HepG2 (cell line): ENCODE data around the gene AMBRA1. TPM values are rescaled to one million over a fixed set of nuclear protein-coding genes. Genes with fewer than 3 reads are reported as not detected.

Experiments
- ATAC-seq: fragments of 200-7000 bp; cut with Tn5 transposase; 3 replicates; pipeline ENCODE4 v1.9.1; 2020; ENCODE audit warnings: mild to moderate bottlenecking, moderate library complexity
- BruUV-seq: library from RNA; stranded (reverse); fragments of 400-500 nt; replicated peaks from 2 replicates; lab custom pipeline; 2021; lab: Mats Ljungman, UMichigan
- CTCF ChIA-PET: fragments of 300-600 bp; formaldehyde crosslinking; extraction: SDS; loops from one replicate; lab custom pipeline; 2021; ENCODE audit warnings: low total read pairs, inconsistent platforms, low intra/inter-chr PET ratio; lab: Yijun Ruan, JAX
- POLR2A ChIA-PET: fragments of 350-600 bp; sonication (Branson Sonifier 250); formaldehyde crosslinking; loops from one replicate; lab custom pipeline; 2020; ENCODE audit warnings: antibody characterized with exemption, inconsistent platforms; lab: Yijun Ruan, JAX
- DNase-seq: peaks from one replicate; pipeline ENCODE4 v3.0.0-alpha.2; 2015; ENCODE audit warnings: low spot score
- FAIRE-seq: peaks from 3 replicates; lab custom pipeline; 2011; peaks lifted over from hg19 to GRCh38; lab: Jason Lieb, UNC
- H2AFZ ChIP-seq: one replicate; pipeline ENCODE4 v1.6.1; 2011; ENCODE audit warnings: low read length, inconsistent platforms
- H3K27ac ChIP-seq: fragments of 300-600 bp; 3 replicates; pipeline ENCODE4 v1.8.0; 2011; ENCODE audit warnings: mixed run types, mild to moderate bottlenecking, mixed read lengths, low read length, inconsistent platforms; ENCODE audit not compliant: insufficient read depth; ENCODE audit errors: extremely low read length
- H3K27me3 ChIP-seq, 2 experiments: fragments of 200-600 bp in 1 of 2; 2 replicates in 1 of 2; 3 replicates in 1 of 2; pipeline versions ENCODE4 v1.6.0 to v1.8.0; 2011; ENCODE audit warnings: low read length in 2 of 2, mild to moderate bottlenecking in 2 of 2, moderate library complexity in 2 of 2, inconsistent platforms in 1 of 2; ENCODE audit not compliant: insufficient read depth in 2 of 2, control insufficient read depth in 1 of 2
- H3K36me3 ChIP-seq, 2 experiments: fragments of 200-600 bp in 1 of 2; replicated peaks in 1 of 2; 2 replicates in 1 of 2; 3 replicates in 1 of 2; pipeline versions ENCODE4 v1.5.1 to v1.8.0; 2011; ENCODE audit warnings: low read length in 2 of 2, inconsistent platforms in 1 of 2; ENCODE audit not compliant: insufficient read depth in 2 of 2, control insufficient read depth in 1 of 2
- H3K4me1 ChIP-seq: 2 replicates; pipeline ENCODE4 v1.5.1; 2012; ENCODE audit warnings: low read length, inconsistent platforms; ENCODE audit not compliant: insufficient read depth
- H3K4me2 ChIP-seq: 2 replicates; pipeline ENCODE4 v1.6.0; 2011; ENCODE audit warnings: low read depth, low read length, inconsistent platforms
- H3K4me3 ChIP-seq, 3 experiments: fragments of 200-600 bp in 1 of 3; sonication (generic), shearing (Covaris generic) in 1 of 3; replicated peaks in 1 of 3; 2 replicates each; pipeline ENCODE4 v1.5.1; 2011 to 2016; ENCODE audit warnings: low read length in 3 of 3, inconsistent platforms in 2 of 3, low read depth in 2 of 3, mild to moderate bottlenecking in 2 of 3, control low read depth in 1 of 3, mixed read lengths in 1 of 3; ENCODE audit not compliant: insufficient read depth in 1 of 3
- H3K79me2 ChIP-seq: one replicate; pipeline ENCODE4 v1.6.1; 2011; ENCODE audit warnings: low read length, inconsistent platforms; ENCODE audit not compliant: insufficient read depth
- H3K9ac ChIP-seq: 2 replicates; pipeline ENCODE4 v1.6.0; 2011; ENCODE audit warnings: mild to moderate bottlenecking, low read depth, low read length, inconsistent platforms; ENCODE audit not compliant: insufficient read depth
- H3K9me3 ChIP-seq: 2 replicates; pipeline ENCODE4 v1.5.1; 2012; ENCODE audit warnings: mild to moderate bottlenecking, low read length
- H4K20me1 ChIP-seq: 2 replicates; pipeline ENCODE4 v1.6.0; 2011; ENCODE audit warnings: inconsistent platforms, mild to moderate bottlenecking, low read length, moderate library complexity; ENCODE audit not compliant: insufficient read depth
- CCAR2 ChIP-seq: fragments of 200-400 bp; formaldehyde crosslinking; optimal IDR thresholded peaks from 2 replicates; pipeline ENCODE3; 2018; ENCODE audit warnings: low read depth, mild to moderate bottlenecking, low read length, moderate library complexity
- FOXJ3 ChIP-seq: sonication (generic); formaldehyde crosslinking; IDR thresholded peaks from 2 replicates; pipeline ENCODE4 v1.4.0; 2020; ENCODE audit warnings: missing genetic modification reagents, mild to moderate bottlenecking, borderline replicate concordance
- HHEX ChIP-seq: IDR thresholded peaks from 2 replicates; pipeline ENCODE4 v1.6.1; 2016; ENCODE audit warnings: control low read depth
- RBM22 ChIP-seq: fragments of 200-400 bp; formaldehyde crosslinking; optimal IDR thresholded peaks from 2 replicates; pipeline ENCODE3; 2017; ENCODE audit warnings: mild to moderate bottlenecking, low read length, moderate library complexity
- SYNCRIP ChIP-seq: fragments of 200-400 bp; formaldehyde crosslinking; IDR thresholded peaks from 2 replicates; pipeline ENCODE4 v1.6.1; 2018; ENCODE audit warnings: mild to moderate bottlenecking, low read depth, low read length; ENCODE audit not compliant: insufficient read depth
- TBP ChIP-seq: sonication (generic); formaldehyde crosslinking; IDR thresholded peaks from 2 replicates; pipeline ENCODE4 v1.5.0; 2020; ENCODE audit warnings: missing genetic modification reagents
- whole genome bisulfite sequencing: methylation state at CpG from one replicate; pipeline ENCODE4 v1.1.6; 2017; ENCODE audit warnings: low lambda C conversion rate; 5-methylcytosine and 5-hydroxymethylcytosine counted together
- in situ Hi-C: cut with HindIII; loops from 2 replicates; pipeline ENCODE4 v1.10.0; 2017; ENCODE audit warnings: low pct_unique_long_range_greater_than_20kb; ENCODE audit not compliant: extremely low pct_ligation_motif_present
- intact Hi-C: fragments of 100-400 bp; cut with micrococcal nuclease; formaldehyde crosslinking; loops from one replicate; pipeline ENCODE4 v1.10.0; 2022; ENCODE audit not compliant: unreplicated experiment
- polyA plus RNA-seq, 8 experiments: library from polyadenylated mRNA; depleted of rRNA in 3 of 8; stranded (reverse) in 7 of 8; unstranded in 1 of 8; fragments of >200 nt; fragmentation: Illumina TruSeq in 4 of 8; extraction: Trizol in 4 of 8; gene quantifications; 2 replicates each; pipeline versions ENCODE4 v1.2.1 to v1.2.3, GENCODE V29; 2011 to 2016; ENCODE audit warnings: low read depth in 4 of 8, missing spikeins in 1 of 8, mixed read lengths in 1 of 8; ENCODE audit not compliant: insufficient read depth in 1 of 8
- total RNA-seq, 5 experiments: library from RNA; depleted of rRNA; stranded (reverse); fragments of >200 nt; fragmentation: Illumina TruSeq; extraction: Trizol; gene quantifications; 2 replicates each; pipeline ENCODE4 v1.2.3, GENCODE V29; 2016; ENCODE audit warnings: low read depth in 1 of 5
- TF ChIP-seq, protein P1 (sequence below), 2 experiments: fragments of 450-650 bp in 1 of 2; sonication (generic) in 1 of 2; formaldehyde crosslinking in 1 of 2; IDR thresholded peaks; 2 replicates each; pipeline versions ENCODE4 v1.6.1 to v1.8.0; 2016 to 2022; ENCODE audit warnings: antibody characterized with exemption in 1 of 2, mild to moderate bottlenecking in 1 of 2, missing genetic modification reagents in 1 of 2

AMBRA1 gene
- total and polyA plus RNA-seq, 2 of the 13 experiments (the other 11 are each of a cell fraction or from before 2014, with no cell fraction given): 15.7 to 26.0 TPM

DNA sequence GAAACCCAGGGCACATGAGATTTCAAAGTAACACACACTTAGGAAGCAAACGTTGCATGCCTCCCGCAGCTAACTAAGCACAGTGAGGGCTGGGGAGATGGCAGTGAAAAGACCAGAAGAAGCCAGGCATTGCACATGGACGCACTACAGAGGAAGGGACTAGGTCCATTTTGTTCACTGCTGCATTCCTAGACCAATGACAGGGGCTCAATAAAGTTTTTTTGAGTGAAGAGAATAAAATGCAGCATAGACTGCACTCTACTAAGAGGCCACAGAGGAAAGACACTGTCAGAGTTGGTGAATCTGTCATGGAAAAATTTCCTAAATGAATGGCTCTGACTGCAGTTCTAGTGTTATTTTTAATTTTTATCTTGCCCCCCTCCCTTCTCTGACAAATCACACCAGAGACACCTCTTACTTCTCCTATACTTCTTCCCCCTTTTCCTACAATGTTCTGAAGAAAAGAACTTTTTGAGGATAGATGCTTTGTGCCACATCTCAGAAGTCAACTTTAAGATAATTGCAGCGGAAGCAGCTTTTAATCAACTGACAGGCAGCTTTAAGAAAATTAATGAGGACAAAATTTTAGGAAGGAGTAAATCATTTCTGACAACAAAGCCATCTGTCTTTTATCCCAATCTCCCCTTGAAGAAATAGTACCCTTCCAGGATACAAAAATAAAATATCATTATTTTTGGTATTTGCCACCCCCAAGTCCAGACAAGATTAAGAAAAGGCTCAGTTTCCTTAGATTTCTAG, 167.4 kb downstream of the AMBRA1 start:
- TF ChIP-seq TBP (CRISPR knock-in tag) (no peak), RBM22 (peak; percentile 17), HHEX (CRISPR knock-in tag) (no peak), SYNCRIP (no peak), CCAR2 (no peak), FOXJ3 (CRISPR knock-in tag) (no peak)
- TF ChIP-seq, protein P1, sequence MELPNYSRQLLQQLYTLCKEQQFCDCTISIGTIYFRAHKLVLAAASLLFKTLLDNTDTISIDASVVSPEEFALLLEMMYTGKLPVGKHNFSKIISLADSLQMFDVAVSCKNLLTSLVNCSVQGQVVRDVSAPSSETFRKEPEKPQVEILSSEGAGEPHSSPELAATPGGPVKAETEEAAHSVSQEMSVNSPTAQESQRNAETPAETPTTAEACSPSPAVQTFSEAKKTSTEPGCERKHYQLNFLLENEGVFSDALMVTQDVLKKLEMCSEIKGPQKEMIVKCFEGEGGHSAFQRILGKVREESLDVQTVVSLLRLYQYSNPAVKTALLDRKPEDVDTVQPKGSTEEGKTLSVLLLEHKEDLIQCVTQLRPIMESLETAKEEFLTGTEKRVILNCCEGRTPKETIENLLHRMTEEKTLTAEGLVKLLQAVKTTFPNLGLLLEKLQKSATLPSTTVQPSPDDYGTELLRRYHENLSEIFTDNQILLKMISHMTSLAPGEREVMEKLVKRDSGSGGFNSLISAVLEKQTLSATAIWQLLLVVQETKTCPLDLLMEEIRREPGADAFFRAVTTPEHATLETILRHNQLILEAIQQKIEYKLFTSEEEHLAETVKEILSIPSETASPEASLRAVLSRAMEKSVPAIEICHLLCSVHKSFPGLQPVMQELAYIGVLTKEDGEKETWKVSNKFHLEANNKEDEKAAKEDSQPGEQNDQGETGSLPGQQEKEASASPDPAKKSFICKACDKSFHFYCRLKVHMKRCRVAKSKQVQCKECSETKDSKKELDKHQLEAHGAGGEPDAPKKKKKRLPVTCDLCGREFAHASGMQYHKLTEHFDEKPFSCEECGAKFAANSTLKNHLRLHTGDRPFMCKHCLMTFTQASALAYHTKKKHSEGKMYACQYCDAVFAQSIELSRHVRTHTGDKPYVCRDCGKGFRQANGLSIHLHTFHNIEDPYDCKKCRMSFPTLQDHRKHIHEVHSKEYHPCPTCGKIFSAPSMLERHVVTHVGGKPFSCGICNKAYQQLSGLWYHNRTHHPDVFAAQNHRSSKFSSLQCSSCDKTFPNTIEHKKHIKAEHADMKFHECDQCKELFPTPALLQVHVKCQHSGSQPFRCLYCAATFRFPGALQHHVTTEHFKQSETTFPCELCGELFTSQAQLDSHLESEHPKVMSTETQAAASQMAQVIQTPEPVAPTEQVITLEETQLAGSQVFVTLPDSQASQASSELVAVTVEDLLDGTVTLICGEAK (IDR thresholded peaks at IDR 0.05): no peak
- TF ChIP-seq, protein P1 (CRISPR knock-in tag; IDR thresholded peaks at IDR 0.05): peak; percentile 81; the same call in 1 of the 2 replicates
- TF ChIP-seq, all 625 proteins: peak for 2
- in situ Hi-C loops (no loop called here), intact Hi-C loops (no loop called here)
- Histone ChIP-seq H3K4me1 (peaks cover 7% of the 10 kb centered on the region; the same call in 1 of the 2 replicates), H3K27me3 (no peaks in the 10 kb centered on the region), H4K20me1 (no peaks in the 10 kb centered on the region), H3K4me2 (no peak overlapping the region), H3K79me2 (no peaks in the 10 kb centered on the region), H3K9ac (no peak overlapping the region), H3K4me3 (no peak overlapping the region), H3K27ac (no peak overlapping the region), H2AFZ (no peak overlapping the region), H3K9me3 (no peaks in the 10 kb centered on the region), H3K36me3 (peaks cover 26 to 56% of the 10 kb centered on the region in 2 experiments; a peak in 4 of 5 replicates)
- no TSS peak for BruUV-seq
- CTCF ChIA-PET: no interaction called here
- FAIRE-seq: no peak
- POLR2A ChIA-PET: no interaction called here
- no peak for DNase-seq
- WGBS: 95% methylated on average over 4 of the region's 4 CpGs
- no peak for ATAC-seq
